ENCODE results near the gene ARL15.

Gene ARL15

DNA sequence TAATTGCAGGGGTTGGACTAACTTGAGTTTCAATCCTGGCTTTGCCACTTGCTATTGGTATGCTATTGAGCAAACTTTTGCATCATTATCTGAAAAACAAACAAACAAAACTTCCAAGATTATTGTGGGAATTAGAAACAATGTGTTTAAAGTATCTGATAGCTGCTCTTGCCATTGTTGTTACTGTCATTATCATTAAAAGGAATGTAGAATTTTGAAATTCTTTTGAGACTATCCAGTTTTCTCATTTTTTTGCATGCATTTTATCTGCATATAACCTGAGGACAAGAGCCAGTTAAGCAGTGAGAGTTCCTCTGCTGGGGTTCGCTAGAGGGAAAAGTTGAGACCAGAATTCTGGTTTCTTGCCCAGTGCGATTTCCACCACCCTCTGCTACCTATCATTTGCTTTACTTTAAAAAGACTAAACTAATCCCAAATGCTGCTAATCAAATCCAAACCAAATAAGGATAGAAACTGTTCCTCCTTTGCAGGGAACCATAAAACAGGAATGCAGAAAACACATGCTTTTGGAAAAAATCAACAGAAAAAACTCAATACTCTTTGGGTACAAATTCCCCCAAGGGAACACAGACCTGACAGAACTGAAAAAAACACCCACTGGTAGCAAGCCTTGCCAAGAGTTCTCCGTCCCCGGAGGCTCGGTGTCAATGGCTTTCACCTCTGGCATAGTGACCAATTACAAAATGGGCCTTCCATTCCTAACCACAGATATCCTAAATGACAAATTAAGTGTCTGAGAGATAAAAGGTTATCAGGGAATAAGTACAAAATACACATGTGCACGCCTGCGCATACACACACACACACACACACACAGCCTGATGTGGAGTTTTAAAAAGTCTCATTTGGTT lies 373.7 kb downstream of the ARL15 start:
- DNase-seq (ENCODE audit: low spot score), result no peak

DNA sequence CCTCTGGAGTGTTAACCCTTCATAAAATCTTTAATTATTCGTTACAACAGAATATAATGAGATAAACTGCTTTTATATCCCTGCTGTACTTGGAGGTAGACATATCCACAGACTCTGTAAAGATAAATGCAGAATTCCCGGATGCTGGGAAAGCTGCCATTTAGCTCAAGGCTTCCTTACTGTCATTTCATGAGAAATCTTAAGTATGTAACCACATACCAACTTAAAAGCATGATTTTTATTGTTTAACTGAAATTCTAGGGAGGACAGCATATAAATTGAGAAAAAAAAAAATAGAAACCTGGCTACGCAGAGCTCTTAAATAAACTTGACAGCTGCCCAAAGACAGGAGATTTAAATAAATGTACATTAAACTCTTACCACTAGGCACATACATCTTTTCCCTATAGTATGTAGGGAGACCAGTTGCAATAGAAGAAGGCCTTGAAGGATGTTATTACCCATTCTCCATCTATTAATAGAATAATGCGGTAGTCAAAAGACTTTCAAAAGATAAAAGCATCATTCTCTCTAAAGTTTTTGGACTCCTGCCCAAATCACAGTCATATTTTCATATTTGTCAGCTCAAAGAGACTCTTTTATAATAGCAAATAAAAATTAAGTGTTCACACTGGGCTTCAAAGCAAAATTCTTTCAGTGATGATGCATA lies 376.1 kb downstream of the ARL15 start:
- DNase-seq (ENCODE audit: low spot score), result peak; percentile 6

DNA sequence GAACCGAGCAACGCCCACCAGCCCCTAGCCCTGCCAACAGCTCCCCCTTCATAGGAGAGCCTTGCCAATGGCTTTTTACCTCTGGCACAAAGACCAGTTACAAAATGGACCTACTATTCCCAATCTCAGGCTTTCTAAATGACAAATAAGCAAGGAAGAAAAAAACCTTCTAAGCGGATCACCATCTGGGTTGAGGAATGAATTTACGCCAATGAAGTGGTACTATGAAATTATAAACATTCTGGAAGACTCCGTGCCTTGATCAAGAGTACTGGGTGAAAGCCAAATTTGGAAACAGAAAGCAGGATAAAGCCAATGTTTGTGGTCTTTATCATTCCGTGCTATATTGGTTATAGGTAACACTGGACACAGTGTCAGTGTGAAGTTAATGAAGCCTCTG lies 378.0 kb downstream of the ARL15 start:
- no peak for DNase-seq (ENCODE audit: low spot score)

DNA sequence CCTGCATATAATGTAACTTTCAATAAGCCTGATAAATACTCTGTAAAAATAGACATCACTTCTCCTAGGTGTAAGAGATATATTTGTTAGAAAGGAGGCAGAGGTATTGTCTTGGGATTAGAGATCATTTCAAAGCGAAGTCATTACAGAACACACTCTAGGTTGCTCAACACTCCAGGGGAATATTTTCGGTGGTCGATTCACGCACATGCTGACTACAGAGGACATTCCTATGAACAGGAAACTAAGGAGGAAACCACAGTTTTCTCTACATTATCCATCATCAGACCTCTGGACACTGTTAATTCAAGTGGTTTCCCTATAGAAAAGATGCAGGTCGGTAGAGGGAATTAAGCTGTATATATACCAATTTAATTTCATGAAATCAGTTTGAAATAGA lies 379.9 kb downstream of the ARL15 start:
- DNase-seq (ENCODE audit: low spot score), result no peak

DNA sequence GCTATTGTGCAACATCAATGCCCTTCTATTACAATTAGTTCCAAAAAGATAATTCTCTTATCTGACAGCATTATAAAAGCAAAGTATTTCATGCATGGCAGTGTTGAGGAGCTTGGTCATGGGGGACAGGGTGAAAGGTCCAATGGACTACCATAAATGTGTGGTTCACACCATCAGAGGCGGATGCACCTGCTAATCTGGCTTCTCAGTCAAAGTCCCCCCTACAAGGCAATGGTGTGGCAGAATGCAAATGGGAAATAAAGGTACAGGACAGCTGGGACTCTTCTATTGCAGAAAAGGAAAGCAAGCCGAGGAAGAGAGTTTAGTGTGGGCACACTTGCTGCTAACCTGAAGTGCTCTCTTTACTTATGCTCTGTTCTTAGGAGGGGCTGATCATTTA lies 380.8 kb downstream of the ARL15 start:
- no peak for DNase-seq (ENCODE audit: low spot score)

DNA sequence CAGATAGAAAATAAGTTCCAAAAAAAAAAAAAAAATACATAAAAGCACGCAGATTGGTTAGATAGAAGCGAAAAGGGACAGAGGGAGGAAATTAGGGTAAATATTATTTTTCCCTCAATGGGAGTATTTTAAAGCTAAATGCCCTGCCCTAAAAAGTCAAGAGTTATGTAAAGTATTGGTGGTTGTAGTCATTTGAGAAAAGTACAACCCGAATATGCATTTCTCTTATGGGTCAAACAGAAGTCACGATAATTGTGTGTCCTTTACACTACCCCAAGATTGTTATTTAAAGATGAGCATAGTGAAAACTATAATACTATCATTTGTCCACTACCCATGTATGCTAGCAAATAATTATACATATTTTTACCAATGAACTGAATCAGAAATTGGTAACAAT lies 381.2 kb downstream of the ARL15 start:
- no peak for DNase-seq (ENCODE audit: low spot score)

DNA sequence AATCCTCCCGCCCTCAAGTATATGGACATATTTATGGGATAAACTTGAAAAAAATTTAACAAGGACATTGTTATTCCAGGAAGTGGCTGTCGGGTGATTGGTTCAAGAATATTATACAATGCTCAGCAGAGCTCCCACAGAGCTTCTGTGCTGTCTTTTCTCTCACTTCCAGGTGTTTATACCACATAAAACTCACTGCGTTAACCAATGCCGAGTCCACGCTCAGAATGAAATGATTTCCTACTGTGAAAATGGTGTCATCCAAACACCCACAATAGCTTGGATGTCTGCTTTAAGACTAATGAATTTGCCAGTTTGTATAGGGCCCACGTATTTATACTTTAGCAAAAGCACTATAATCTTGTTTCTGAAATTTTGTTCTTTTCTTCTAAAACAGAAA lies 381.7 kb downstream of the ARL15 start:
- no peak for DNase-seq (ENCODE audit: low spot score)

DNA sequence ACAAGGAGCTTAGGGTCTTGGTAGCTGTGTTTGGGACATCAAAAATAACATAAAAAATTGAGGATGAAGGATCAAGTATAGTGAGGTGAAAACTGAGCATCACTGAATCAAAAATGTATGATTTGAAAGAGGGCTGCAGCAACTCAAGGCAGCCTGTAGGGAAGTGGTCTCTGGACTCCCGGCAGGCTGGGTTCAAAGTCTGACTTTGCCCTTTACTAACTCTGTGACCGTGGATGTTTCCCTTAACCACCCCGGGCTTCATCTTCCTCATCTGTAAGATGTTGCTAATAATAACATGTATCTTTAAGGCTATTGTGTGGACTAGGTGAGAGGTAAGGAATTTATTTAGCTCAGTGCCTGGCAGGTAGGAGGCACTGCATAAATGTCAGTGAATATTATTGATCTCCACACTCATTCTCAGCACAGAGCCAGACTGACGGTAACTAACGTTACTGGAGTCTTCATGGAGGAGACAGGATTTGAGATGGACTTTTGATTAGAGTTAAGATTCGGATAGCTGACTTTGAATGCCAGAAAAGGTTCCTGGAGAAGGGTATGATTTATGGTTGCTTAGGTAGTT lies 382.6 kb downstream of the ARL15 start:
- no peak for DNase-seq (ENCODE audit: low spot score)

DNA sequence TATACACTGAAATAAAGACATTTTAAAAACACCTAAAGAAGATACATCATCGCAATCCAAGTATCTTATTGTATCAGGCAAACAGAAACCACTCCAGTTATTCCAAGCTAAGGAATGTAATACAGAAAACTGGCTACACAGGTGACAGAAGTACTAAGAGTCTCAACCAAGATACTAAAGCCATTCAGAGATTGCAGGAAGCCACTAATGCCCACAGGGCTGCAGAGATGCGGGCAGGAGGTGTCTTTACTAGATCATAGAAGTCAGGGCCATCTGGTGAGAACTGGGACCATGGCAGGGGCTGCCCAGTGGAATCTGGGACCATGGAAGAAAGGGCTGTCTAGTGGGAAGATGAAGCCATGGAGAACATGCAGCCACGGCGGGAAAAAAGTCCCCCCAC lies 384.3 kb downstream of the ARL15 start:
- DNase-seq (ENCODE audit: low spot score), result no peak

DNA sequence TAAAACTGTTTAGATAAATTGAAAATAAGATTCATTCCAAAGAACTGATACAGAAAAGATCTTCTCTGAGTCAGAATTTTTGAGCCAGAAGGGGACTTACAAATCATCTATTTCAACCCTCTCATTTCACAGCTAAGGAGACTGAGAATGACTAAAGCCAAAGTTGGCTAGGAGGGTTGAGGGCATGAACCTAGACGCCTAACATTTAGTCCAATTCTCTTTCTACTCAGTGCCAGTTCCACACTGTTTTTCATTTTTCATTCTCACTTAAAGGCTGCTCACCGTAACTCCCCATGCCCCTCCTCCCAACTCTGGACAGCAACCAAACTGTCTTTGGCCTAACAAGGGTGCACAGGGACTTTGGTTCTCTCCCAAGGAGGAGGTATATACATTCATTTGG lies 386.0 kb downstream of the ARL15 start:
- no peak for DNase-seq (ENCODE audit: low spot score)

DNA sequence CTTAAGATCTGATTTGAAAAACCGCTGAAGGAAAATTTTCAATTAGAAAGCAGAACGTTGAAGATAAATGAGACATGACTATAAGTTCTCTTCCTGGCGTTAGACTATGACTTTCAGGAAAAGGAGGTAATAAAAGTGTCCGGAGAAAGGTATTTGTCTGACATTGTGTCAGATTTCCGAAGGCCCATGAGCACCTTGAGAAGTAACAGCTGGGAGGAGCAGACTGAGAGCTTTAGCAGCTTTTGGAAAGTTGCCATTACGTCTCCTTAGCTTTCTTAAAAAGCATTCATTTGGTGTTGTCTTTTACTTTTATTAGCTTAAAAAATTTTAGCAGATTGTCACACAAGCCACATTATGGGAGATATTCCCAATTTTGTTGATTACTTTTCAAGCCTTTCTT lies 386.4 kb downstream of the ARL15 start:
- DNase-seq (ENCODE audit: low spot score), result no peak

DNA sequence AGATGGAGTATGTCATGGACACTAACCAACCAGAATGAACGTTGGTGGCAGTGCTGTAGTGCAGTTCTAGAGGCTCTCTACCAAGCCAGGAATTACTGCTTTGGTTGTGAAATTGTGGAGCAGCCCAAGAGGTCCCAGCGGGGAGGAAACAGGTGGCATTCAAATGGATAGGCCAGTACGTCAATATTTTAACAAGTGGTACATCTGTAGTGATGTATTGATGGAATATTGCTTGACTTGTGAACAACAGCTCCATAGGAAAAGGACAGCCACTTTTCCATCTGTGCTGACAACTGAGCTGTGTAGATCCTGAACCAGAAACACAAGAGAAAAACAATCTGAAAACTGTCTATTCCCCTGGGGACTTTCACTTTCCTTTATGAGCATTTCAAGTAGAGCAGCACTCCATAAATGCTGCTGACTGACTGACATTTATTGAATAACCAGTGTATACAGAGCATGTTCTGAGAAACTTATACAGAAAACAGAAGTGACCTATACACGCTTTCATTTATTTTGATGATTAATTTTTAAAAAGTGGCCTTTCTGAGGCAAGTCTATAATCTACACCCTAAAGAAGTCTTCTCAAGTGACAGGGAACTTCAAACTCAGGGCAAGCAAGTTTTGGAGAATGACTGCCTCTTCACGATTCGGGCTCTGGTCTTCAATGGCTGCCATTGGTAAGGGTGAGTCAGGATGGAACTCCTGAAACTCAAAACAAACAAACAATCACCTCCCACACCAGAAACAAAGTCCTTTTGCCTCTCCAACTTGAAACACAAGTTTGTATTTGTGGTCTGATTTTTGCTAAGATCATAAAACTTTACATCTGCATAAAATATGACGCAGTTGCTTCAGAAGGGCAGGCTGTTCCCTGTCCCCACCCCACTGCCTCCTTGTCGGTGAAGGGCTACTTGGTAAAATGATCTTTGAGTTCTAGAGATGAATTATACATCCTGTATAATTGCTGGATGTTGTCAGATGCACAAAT lies 387.6 kb downstream of the ARL15 start:
- no peak for DNase-seq (ENCODE audit: low spot score)

DNA sequence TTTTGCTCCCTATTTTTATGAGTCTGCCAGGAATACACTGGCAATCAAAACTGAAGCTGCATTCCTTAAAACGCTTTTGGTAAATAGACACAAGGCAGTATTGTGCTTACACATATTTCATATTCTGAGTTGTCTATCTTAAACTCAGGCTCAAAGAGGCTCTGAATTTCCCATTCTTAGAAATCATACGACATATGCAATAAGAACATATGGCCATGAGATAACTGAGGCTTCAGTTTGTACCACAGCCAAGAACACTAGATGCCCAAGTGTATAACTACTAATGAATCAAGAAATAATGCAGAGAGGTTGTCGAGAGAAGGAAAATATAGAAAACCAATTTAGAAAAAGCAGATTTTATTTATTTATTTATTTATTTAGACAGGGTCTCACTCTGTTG lies 392.5 kb downstream of the ARL15 start:
- DNase-seq (ENCODE audit: low spot score), result no peak

DNA sequence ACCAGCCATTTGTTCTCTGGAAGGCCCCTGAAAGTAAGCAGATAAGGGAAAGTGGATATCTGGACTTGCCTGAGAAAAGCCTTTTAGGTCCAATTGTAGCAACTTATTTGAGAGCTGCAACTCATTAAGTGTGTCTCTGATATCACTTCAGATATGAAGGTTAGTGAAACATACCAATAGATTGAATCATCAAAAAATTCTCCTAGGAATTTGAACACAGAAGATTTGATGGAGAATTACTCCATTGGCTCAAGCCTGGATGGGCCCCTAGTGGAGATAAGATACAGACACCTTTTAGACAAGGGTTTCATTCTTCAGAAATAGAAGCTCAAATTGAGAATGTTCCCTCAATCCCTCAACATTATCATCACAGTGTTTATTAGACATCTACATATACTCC lies 393.3 kb downstream of the ARL15 start:
- DNase-seq (ENCODE audit: low spot score), result peak; percentile 10

DNA sequence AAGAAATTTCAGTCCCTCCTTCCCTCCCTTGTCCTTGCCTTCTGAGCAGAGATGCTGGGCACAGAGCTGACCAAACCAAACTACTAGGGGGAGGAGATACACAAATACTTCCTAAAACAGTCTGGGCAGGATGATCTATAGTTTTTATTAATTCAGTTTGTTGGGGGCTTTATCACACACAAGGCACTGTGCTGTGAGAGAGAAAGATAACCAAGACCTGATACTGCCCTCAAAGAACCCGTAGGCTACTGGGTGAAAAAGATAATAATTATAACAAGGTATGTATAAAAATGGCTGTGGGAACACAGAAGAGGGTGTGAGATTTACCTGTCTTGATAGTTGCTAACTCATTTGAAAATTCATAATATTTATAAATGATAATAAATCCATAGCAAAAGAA lies 395.3 kb downstream of the ARL15 start:
- DNase-seq (ENCODE audit: low spot score), result no peak

DNA sequence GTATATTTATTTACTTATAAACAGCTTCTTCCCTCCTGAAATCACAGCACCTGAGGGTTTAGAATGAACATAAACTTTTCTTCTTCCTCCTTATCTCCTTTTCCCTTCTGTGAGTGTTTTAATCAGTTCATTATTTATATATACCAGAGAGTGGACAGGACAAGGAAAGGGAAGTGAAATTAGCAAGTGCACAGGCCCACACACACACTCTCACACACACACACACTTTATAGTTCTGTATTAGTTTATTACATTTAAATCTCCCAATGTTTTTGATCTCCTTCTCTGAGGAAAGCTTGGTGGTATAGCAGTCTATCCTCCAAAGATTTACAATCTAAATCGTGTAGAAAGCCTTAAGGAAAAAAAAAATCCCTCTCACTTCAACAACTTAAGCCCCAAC lies 396.4 kb downstream of the ARL15 start:
- no peak for DNase-seq (ENCODE audit: low spot score)

DNA sequence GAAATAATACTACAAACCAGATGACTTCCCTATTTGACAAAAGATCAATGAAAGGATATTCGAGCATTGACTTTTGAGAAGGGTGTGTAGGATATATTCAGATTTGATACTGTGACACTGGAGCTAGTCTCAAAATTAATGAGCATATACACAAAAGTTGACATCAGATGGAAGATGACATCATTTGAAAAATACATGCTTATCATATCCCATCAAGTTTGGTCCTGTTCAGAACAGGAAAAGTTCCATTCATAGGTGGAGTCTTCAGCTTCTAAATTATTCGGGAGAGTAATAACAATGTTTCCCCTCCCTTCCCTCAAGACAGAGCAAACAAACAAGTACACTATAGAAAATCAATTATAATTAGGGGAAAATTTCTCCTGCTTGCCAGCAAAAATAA lies 401.6 kb downstream of the ARL15 start:
- DNase-seq (ENCODE audit: low spot score), result no peak

DNA sequence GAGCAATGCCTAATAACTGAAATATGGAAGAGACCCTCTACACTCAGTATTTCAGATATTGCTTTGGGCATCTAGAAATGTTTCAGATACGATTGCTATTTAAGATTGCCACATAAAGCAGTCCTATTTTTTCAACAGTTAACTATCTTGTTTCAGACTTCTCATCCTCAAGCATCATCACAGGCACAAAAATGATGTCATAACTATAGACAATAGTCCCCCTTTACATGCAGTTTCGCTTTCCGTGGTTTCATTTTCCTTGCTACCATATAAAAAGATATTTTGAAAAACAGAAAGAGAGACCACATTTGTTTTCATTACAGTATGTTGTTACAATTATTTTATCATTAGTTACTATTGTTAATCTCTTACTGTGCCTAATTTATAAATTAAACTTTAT lies 402.5 kb downstream of the ARL15 start:
- DNase-seq (ENCODE audit: low spot score), result no peak

DNA sequence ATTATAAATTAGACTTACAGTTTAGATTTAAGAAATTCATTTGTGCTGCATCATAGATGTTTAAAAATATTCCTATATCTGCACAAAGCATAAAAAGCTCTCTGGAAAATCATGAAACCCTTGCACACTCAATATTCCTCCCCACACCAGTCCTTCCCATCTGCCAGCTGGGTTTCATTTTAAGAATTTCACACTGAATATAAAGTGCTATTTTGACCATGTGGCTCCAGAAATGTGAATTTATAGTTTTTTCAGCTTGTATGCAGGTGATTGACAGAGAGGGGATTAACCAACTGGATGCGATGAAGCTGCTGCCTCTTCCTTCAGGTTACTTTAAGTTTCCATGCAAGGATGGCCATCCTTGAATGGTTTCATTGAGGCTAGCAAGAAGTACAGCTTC lies 403.6 kb downstream of the ARL15 start:
- DNase-seq (ENCODE audit: low spot score), result no peak

DNA sequence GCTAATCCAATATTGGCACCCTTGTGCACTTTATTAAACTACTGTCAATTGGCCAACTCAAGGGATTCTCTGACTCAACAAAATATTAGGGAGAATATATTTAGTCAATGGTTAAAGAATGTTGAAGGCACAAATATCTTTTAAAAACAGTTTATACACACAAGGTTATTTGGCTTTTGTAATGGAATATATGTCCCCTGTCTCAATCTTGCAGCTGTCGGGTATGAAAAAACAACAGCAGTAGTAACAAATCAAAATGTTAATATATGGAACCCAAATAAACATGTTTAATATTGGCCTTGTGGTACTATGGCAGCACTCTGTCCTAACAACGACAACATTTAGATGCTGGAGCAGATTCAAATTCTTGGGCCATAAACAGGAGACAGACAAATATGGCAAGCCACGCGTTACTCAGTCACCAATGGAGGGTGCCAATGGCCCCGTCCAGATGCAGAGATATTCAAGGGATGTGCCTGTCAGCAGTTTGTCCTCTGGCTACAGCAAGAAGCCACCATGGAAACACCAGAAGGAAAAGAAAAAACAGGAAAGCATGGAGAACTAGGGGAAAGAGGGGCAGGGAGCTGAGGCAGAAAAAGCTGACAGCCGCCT lies 408.0 kb downstream of the ARL15 start:
- no peak for DNase-seq (ENCODE audit: low spot score)

DNA sequence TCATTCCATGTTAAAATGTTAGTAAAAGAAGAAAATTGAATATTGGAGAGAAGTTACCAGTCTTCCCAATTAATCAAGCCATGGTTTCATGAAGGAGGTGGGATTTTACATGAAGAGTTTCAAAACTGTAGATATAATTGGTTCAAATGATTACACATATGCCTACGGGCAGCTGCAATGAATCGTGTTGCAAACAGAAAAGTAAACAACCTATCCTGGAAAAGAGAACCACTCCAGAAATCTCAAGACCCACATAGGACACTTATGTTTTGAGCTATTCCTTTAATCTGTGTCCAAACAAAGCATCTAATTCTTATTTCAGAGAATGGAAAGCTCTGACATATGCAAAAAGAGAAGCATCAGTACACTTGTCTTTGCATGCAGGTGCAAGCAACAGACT lies 409.7 kb downstream of the ARL15 start:
- DNase-seq (ENCODE audit: low spot score), result no peak

All from kidney capillary endothelial cell (primary cell).